Astrocyte of the spinal cord (primary cell): ENCODE data around the gene PDLIM1.

Experiments used
- DNase-seq: peaks from one replicate; pipeline ENCODE4 v3.0.0; 2011; ENCODE audit warnings: low read depth, low spot score
- H3K4me3 ChIP-seq: 2 replicates; pipeline ENCODE4 v1.5.1; 2011; ENCODE audit warnings: low read depth, mild to moderate bottlenecking, low read length, moderate library complexity
- in situ Hi-C: cut with HindIII; loops from 2 replicates; pipeline ENCODE4 v1.10.0; 2017; ENCODE audit warnings: low sequenced_read_pairs
- TF ChIP-seq, protein P1 (sequence below): IDR thresholded peaks from 2 replicates; pipeline ENCODE4 v1.5.1; 2012; ENCODE audit warnings: low read depth, mild to moderate bottlenecking, low read length, inconsistent platforms

The PDLIM1 gene

DNA sequence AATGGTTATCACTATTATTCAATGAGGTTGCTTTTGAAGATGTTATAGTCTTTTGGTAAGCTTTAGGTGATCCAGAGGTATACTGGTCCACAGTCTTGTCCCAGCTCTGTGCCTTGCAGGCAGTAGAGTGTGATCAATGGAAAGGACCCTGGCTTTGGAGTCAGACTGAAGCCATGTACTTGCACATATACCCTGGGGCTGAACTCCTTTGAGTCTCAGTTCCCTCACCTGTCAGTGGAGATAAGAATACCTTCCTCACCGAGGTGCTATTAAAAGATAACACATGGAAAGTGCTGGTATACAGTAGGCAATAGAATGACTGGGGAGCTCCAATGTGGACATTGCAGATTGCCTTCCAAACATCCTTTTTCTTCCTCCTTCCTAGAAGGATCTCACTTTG lies 16.0 kb upstream of the PDLIM1 start:
- in situ Hi-C loops, result no loop called here
- DNase-seq, result no peak
- TF ChIP-seq, protein P1, sequence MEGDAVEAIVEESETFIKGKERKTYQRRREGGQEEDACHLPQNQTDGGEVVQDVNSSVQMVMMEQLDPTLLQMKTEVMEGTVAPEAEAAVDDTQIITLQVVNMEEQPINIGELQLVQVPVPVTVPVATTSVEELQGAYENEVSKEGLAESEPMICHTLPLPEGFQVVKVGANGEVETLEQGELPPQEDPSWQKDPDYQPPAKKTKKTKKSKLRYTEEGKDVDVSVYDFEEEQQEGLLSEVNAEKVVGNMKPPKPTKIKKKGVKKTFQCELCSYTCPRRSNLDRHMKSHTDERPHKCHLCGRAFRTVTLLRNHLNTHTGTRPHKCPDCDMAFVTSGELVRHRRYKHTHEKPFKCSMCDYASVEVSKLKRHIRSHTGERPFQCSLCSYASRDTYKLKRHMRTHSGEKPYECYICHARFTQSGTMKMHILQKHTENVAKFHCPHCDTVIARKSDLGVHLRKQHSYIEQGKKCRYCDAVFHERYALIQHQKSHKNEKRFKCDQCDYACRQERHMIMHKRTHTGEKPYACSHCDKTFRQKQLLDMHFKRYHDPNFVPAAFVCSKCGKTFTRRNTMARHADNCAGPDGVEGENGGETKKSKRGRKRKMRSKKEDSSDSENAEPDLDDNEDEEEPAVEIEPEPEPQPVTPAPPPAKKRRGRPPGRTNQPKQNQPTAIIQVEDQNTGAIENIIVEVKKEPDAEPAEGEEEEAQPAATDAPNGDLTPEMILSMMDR, result no peak
- no peak overlapping the region for H3K4me3 ChIP-seq

DNA sequence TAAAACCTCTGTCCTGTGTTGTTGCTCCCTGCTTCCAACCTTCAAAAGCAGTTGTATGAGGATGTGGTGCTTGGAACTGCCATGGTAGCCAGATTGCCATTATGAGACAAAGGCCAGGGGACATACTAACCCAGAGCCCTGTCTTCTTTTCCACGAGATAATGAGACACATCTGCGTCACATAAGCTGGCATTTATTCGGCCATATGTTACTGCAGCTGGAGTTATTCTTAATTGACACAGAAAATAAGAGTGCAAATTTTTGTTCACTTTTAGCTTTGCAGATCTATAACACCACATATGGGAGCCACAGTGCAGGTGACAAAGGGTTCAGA lies 15.5 kb upstream of the PDLIM1 start:
- in situ Hi-C loops, result no loop called here
- DNase-seq, result no peak
- TF ChIP-seq, protein P1, result no peak
- H3K4me3 ChIP-seq, result no peak overlapping the region

DNA sequence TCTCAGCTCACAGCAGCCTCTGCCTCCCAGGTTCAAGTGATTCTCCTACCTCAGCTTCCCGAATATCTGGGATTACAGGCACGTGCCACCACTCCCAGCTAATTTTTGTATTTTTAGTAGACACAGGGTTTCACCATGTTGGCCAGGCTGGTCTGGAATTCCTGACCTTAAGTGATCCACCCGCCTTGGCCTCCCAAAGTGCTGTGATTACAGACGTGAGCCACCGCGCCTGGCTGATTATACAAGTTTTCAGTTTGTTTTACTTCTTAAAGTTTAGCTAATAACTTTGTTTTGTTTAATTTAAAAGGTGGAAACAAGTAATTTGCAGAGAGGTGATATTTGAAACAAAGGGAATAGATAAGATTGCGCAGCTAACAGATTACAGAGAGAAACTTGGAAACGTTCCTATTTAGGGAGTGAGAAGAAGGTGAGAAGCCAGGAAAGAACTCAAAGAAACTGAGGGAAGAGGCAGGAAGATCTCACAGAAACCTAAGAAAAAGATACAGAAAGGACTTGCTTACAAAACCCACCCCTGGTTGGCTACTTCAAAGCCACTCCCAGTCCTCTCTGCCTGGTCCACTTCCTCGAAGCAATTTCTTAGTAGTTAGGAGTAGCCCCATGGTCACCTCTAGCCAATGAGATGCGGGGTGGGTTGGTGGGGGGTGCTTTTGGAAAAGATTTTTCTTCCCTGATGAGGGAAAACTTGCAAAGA lies 15.0 kb upstream of the PDLIM1 start:
- TF ChIP-seq, protein P1, result no peak
- no peak for DNase-seq
- in situ Hi-C loops, result no loop called here
- H3K4me3 ChIP-seq, result no peak overlapping the region

DNA sequence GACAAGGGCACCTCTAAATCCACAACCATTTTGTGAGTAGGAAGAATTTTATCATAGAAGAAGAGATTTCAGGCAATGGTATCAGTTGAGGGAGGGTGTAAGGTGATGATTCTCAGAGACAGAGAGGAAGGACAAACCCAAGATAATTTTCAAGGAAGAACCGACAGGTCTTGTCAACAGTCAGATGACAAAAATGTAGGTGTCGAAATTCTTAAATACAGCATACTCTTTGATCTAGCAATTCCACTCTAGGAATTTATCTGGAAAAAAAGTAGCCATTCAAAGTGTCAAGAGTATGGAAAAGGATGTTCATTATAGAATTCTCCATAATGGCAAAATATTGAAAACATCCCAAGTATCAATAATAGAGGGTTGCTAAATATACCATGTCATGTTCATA lies 14.2 kb upstream of the PDLIM1 start:
- TF ChIP-seq, protein P1, result no peak
- no peak for DNase-seq
- in situ Hi-C loops, result no loop called here
- H3K4me3 ChIP-seq, result no peak overlapping the region

DNA sequence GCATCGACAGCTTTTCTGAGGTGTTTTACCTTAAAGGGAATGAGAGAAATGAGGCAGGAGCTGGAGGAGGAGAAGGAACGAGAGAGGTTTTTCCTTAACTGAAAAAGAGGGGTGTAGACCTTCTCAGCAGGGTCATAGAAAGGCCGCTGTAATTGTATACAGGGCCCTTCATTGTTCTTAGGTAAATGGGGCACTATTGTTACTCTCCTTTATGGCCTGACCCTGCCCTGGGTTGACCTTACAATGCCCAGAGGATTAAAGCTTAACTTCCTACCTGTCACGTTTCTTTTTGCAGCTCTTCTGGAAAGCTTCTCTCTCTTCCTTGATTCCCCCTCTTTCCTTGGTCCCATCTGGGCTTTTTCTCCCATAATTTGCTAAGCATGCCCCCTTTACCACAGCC lies 13.7 kb upstream of the PDLIM1 start:
- TF ChIP-seq, protein P1, result no peak
- in situ Hi-C loops, result no loop called here
- H3K4me3 ChIP-seq, result no peak overlapping the region
- DNase-seq, result no peak

DNA sequence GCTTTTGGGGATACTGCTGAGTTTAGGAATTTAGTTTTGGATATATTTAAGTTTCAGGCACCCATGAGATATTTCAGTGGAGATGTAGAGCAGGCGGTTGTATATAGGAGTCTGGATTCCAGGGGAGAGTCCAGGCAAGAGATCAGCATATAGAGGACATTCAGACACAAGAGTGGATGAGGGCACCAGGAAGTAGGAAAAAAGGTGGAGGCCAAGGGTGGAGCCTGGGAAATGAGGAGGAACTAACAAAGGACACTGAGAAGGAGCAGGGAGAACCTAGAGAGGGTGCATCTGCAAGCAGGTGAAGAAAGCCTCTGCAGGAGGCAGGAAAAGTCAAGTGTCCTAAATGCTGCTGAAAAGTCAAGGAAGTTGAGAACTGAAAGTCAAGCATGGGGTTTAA lies 13.1 kb upstream of the PDLIM1 start:
- no peak for DNase-seq
- H3K4me3 ChIP-seq, result no peak overlapping the region
- in situ Hi-C loops, result no loop called here
- TF ChIP-seq, protein P1, result no peak
